OCI-LY1 (cell line): ENCODE results near the gene CELSR1.

Experiments
- EZH2 ChIP-seq: fragments of 200-600 bp; sonication (generic), shearing (Covaris generic); IDR thresholded peaks from 2 replicates; pipeline ENCODE4 v1.8.0; 2017; ENCODE audit warnings: borderline replicate concordance, mixed run types, mild to moderate bottlenecking, antibody characterized with exemption, low read length, moderate library complexity, mixed read lengths
- TF ChIP-seq, protein P1 (sequence below): fragments of 200-600 bp; sonication (generic), shearing (Covaris generic); IDR thresholded peaks from 2 replicates; pipeline ENCODE4 v1.5.1; 2017; ENCODE audit warnings: mild to moderate bottlenecking, antibody characterized with exemption, low read length, moderate library complexity, mixed read lengths

- TF ChIP-seq, protein P1, sequence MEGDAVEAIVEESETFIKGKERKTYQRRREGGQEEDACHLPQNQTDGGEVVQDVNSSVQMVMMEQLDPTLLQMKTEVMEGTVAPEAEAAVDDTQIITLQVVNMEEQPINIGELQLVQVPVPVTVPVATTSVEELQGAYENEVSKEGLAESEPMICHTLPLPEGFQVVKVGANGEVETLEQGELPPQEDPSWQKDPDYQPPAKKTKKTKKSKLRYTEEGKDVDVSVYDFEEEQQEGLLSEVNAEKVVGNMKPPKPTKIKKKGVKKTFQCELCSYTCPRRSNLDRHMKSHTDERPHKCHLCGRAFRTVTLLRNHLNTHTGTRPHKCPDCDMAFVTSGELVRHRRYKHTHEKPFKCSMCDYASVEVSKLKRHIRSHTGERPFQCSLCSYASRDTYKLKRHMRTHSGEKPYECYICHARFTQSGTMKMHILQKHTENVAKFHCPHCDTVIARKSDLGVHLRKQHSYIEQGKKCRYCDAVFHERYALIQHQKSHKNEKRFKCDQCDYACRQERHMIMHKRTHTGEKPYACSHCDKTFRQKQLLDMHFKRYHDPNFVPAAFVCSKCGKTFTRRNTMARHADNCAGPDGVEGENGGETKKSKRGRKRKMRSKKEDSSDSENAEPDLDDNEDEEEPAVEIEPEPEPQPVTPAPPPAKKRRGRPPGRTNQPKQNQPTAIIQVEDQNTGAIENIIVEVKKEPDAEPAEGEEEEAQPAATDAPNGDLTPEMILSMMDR = no peak
- no peak for TF ChIP-seq EZH2
Observed at GRCh38 chr22:46540874-46541273, 3.5 kb upstream of the CELSR1 start.
